KG1 (cell line): ENCODE data around the gene FOXA2.
"Not testable (repeated sequence)": the region's sequence is repeated elsewhere in the genome, so short reads cannot be mapped to it uniquely, and the experiment has no call there.

ENCODE experiments used
- DNase-seq: peaks from one replicate; lab custom pipeline; 2025; lab: John Stamatoyannopoulos, UW

FOXA2 gene

DNA sequence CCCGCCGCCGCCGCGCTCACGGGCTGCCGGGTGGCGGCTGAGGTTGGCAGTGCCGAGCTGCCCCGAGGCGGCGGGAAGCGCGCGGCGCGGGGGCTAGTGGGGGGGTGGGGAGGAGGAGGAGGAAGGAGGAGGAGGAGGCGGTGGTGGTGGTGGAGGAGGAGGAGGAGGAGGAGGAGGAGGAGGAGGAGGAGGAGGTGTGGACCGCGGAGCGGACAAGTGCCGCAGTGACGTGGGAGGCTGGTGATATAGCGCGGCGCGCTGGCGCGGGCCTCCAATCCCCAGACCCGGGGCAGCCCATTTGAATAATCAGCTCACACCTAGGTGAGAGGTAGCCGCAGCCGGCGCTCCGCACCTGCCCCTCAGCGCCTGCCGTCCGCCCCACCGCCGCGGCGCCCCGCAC, at the start of gene FOXA2:
TSS of gene FOXA2 (minus strand) at position 51 of the 400 bp plus-strand sequence. CDS start 294 bp downstream, outside the sequence.
- no peak for DNase-seq

DNA sequence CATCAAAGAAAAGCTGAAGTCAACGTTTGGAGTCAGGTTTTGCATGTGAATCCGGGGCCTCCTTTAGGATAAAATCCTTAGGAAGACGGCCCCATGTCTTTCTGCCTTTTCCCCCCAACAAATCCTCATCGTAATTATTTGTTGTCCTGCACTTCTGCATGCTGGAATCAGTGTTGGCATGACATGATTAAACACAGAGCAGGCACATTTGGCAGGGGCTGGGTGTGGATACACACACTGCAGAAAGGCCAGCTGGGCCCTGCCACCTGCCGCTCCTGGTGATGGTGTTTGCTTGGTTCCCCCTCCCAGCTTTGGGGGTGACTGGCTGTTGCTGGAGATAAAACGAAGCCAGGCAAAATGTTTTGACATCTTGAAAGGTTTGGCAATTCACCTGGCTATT, 46.3 kb upstream of the FOXA2 start:
- no peak for DNase-seq

DNA sequence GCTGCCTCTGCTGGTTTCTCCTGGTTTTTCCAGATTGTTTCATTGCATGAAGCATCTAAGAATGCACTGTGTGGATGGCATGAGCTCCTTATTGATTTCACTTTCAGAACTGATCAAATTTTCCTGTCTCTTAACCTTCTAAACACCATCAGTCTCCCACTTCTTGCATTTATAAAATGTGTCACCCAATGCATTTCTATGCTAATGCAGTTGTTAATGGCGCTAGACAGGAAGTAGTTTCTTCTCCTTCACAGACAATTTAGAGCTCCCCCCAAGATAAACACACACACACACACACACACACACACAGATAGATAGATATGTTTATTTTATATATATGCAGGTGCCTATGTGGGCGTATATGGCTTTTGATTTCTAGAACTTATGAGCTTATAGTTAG, 45.6 kb upstream of the FOXA2 start:
- DNase-seq: no peak

DNA sequence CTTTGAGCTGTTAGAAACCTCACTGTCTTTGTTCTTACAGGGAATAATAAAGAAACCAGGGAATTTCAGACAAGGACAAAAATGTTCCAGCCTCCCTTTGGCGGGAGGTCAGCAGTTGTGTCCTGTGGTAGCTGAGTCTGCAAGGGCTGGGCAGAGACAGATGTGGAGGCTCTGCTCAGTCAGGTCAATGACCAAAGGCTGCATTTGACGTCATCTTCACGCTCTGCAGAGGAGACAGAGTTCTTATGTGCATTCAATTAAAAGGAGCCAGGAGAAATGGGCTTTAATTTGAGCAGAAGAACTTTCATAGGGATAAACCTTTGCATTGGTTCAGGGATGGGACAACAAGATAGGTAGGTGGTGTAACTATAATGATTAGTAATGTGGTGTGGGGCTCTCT, 45.1 kb upstream of the FOXA2 start:
- no peak for DNase-seq

DNA sequence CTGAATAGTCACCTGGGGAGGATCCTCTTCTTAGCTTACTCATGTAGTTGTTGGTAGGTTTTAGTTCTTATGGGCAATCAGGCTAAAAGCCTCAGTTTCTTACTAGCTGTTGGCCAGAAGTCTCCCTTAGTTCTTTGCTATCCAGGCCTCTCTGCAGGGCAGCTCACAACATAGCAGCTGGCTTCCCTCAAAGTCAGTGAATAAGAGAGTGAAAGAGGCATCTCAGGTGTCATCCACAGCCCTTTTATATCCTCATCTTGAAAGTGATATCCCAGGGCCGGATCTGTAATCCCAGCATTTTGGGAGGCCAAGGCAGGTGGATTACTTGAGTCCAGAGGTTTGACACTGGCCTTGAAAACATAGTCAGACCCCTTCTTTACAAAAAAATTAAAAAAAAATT, 42.1 kb upstream of the FOXA2 start:
- no peak for DNase-seq

- no peak for DNase-seq
Measured at GRCh38 chr20:22623211-22623610, 38.8 kb upstream of the FOXA2 start.

DNA sequence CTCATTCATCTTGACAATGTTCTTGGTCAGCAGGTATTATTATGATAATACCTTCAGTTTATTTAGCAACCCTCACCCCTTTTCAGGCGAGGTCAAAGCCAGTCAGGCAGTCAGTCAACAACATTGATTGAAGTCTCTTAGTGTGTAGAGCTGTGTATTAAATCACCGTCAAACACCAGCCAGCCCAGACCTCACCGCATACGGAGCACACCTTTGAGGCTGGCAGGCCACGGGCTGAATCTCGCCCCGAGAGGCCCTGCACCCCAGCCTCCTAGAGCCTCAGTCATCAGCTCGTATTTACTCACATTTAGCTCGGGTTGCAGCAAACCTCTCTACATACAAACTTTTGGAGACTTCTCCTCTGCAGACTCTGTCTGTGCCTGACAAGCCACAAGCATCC, 36.0 kb upstream of the FOXA2 start:
- no peak for DNase-seq

- no peak for DNase-seq
Measured at GRCh38 chr20:22619806-22620205, 35.4 kb upstream of the FOXA2 start.

DNA sequence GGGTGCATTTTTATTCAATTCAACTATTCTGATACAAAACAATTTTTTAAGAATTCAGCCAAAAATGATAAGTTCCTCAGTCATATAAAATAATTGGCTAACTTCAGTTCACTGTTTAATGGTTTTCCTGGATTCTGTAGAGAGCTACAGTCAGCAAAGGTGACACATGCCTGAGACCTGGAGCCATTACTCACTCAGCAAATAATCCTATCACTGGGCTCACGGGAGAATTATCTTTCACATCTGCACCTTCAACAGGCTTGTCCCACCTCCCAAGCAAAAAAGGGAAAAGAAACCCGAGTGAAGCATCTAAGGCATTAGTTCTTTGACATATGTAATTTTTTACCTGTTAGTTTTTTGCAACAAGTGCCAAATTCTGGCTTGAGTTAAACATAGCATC, 34.9 kb upstream of the FOXA2 start:
- DNase-seq: no peak

- no peak for DNase-seq
Measured at GRCh38 chr20:22617160-22617559, 32.8 kb upstream of the FOXA2 start.

- no peak for DNase-seq
Measured at GRCh38 chr20:22616551-22616950, 32.2 kb upstream of the FOXA2 start.

GRCh38 chr20:22615425-22615824, 31.1 kb upstream of the FOXA2 start:
- DNase-seq: no peak

GRCh38 chr20:22611636-22612035, 27.3 kb upstream of the FOXA2 start:
- no peak for DNase-seq

DNA sequence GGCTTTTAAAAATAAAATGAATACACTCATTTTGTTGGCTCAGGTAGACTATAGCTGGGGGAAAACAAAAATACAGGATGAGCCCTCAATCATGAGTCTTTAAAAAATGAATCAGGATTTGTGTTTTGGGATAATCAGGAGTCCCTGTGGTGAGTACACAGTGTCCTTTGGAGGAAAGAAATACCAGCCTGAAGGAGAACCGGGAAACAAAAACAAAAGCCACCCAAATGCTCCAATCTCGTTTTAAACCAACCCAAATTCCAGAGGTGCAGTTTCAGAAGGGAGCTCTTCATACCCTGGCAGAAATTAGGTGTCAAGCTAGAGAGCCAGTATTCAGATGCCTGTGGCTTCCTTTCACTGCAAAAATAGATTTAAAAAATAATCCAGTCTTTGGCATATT, 23.3 kb upstream of the FOXA2 start:
- DNase-seq: no peak

DNA sequence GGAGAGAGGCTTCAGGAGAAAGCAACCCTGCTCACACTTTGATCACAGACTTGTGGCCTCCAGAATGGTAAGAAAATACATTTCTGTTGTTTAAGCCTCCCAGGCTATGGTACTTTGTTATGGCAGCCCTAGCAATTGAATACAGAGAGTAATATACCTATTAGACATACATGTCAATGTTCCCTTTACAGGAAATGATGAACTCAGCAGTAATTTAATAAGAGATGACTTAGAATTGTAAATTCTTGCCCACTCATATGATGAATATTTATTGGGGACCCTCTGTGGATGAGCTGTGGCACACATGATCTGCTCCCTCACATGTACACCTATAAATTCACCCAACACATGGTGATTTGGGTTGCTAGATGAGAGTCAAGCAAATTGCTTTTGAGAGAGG, 20.4 kb upstream of the FOXA2 start:
- DNase-seq: no peak

DNA sequence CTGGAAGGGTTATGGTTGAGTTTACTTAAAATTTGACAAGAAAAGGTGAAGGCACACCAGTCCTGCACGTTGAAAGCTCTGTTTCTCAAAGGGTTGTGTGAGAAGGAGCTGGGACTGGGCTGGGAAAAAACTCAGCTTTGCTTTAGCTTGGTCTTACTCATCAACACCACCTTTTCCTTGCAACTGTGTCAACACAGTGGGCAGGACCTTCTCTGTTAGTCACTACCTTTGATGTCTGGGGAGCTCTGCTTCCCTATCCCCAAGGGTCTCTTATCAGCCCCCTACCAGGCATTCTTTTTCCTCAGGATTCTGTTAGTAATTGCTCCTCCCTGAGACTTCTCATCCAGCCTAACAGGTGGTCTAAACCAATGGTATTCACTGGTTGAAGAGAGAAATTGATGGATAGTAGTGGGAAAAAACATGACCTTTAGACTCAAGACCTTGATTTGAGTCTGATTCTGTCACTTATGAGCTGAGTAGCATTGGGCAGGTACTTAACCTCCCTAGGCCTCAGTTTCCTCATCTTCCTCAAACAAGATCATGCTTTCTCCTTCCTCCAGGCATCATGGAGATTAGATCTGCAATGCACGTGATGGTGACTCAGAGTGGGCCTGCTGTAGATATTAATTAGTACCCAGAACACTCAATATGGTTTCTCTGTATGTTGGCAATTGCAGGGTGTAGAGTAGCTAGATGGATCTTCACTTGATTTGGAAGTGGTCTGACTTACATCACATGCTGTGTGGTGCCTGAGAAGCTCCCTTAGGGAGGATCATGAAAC, 17.2 kb upstream of the FOXA2 start:
- DNase-seq: no peak

DNA sequence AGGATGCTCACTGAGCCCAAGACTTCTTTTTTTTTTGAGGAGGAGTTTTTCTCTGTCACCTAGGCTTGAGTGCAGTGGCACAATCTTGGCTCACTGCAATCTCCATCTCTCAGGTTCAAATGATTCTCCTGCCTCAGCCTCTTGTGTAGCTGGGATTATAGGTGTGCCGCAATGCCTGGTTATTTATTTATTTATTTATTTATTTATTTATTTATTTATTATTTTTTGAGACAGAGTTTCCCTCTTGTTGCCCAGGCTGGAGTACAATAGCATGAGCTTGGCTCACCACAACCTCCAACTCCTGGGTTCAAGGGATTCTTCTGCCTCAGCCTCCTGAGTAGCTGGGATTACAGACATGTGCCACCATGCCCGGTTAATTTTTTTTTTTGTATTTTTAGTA, 14.9 kb upstream of the FOXA2 start:
- not testable (repeated sequence) for DNase-seq

DNA sequence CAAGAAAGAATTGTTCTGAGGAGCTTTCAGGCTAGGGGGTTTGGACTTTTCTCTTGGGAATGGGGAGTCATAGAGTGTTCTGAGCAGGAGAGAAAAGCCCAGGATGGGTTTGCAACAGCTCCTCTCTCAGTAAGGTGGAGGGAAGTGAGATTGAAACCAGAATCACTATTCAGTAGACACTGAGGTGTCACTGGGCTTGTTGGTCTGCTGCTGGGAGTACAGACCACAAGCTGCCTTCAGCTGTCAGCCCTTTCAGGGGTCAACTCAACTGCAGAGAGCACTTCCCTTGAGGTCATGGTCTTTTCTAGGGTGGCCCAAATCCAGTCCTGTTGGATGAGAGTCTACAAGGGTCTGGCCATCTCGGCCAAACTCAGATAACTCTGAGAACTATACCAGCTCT, 12.9 kb upstream of the FOXA2 start:
- no peak for DNase-seq

- no peak for DNase-seq
Measured at GRCh38 chr20:22590662-22591061, 6.3 kb upstream of the FOXA2 start.

- no peak for DNase-seq
Measured at GRCh38 chr20:22586645-22587310, 2.4 kb upstream of the FOXA2 start.

GRCh38 chr20:22585786-22586493, 1.6 kb upstream of the FOXA2 start:
- DNase-seq: no peak

- DNase-seq: no peak
Measured at GRCh38 chr20:22584922-22585785, 782 bp upstream of the FOXA2 start.
